ENCODE measurements around the gene VMAC. TPM values are rescaled to one million over a fixed set of nuclear protein-coding genes. Genes with fewer than 3 reads are reported as not detected.

VMAC gene
- total and polyA plus RNA-seq, 12 donors: 1.3 to 5.8 (median 2.5) TPM

GRCh38 chr19:5900976-5901375 lies 3.7 kb upstream of the VMAC start:
- 86 to 87% methylated on average over 8 of the region's 8 CpGs for WGBS, 2 donors
- H3K4me1 ChIP-seq: peaks cover 12 to 51% (median 33%) of the 10 kb centered on the region in 9 donors
- ATAC-seq: no peak
- TF ChIP-seq CTCF (IDR thresholded peaks at IDR 0.05): no peak
- no peaks in the 10 kb centered on the region for H3K9me3 ChIP-seq
- H3K4me3 ChIP-seq: no peak overlapping the region
- intact Hi-C loops (cut with DNase I): loop anchor here in 3 of 10 donors (5.0 kb wide), 1 partner anchor 76 kb away; the partner anchor contains the start of gene RANBP3 (in 3 of the 3)
- peaks cover 0 to 40% (median 9%) of the 10 kb centered on the region in 9 donors for H3K36me3 ChIP-seq
- H3K27ac ChIP-seq: no peak overlapping the region
- no peak for DNase-seq
- H3K27me3 ChIP-seq: no peaks in the 10 kb centered on the region

- peak overlapping the region; percentile 71 to 95 (median 88) for H3K27ac ChIP-seq
- H3K4me3 ChIP-seq: peak overlapping the region; percentile 57 to 97 (median 87)
- H3K36me3 ChIP-seq: peaks cover 0 to 33% (median 0%) of the 10 kb centered on the region in 9 donors
- 1% methylated on average over 27 of the region's 27 CpGs for WGBS, 2 donors
- no peak for DNase-seq
- intact Hi-C loops (cut with DNase I): loop anchor here in 3 of 10 donors (5.0 kb wide), 1 partner anchor 74 kb away; the partner anchor contains the start of gene RANBP3 (in 3 of the 3)
- H3K4me1 ChIP-seq: peaks cover 12 to 45% (median 36%) of the 10 kb centered on the region in 9 donors
- H3K9me3 ChIP-seq: no peaks in the 10 kb centered on the region
- H3K27me3 ChIP-seq: no peaks in the 10 kb centered on the region
- ATAC-seq: no peak
- no peak for TF ChIP-seq CTCF (IDR thresholded peaks at IDR 0.05)
Measured at GRCh38 chr19:5903056-5903623, 1.5 kb upstream of the VMAC start.

- TF ChIP-seq CTCF (IDR thresholded peaks at IDR 0.05): no peak
- 0% methylated on average over 57 of the region's 57 CpGs for WGBS, 2 donors
Measured at GRCh38 chr19:5903624-5904351, 884 bp upstream of the VMAC start, which contains the start of gene NDUFA11. Gene NDUFA11, minus strand, starts transcription at chr19:5903790. Its CDS starts 82 bp downstream, at chr19:5903708.

GRCh38 chr19:5905114-5905778 lies 574 bp downstream of the VMAC start:
- Histone ChIP-seq H3K27ac (peak overlapping the region in 9 of 10 donors; percentile 68 to 93 (median 85)), H3K9me3 (no peaks in the 10 kb centered on the region), H3K4me1 (peaks cover 12 to 45% (median 36%) of the 10 kb centered on the region in 9 donors), H3K36me3 (peaks cover 0 to 44% (median 0%) of the 10 kb centered on the region in 9 donors), H3K4me3 (peak overlapping the region; percentile 56 to 97 (median 82)), H3K27me3 (no peaks in the 10 kb centered on the region)
- DNase-seq (no peak), ATAC-seq (no peak)
- no peak for TF ChIP-seq CTCF (IDR thresholded peaks at IDR 0.05)
- intact Hi-C loops (cut with DNase I): loop anchor here in 1 of 10 donors (5.0 kb wide), 1 partner anchor 57 kb away; no protein-coding TSS in a partner anchor
- WGBS, 2 donors: 54 to 56% methylated on average over 31 of the region's 31 CpGs

More at GRCh38 chr19:5903624-5904351, 884 bp upstream of the VMAC start, which contains the start of gene NDUFA11:
- peak; percentile 97 to 100 for DNase-seq
- H3K9me3 ChIP-seq: no peaks in the 10 kb centered on the region
- intact Hi-C loops (cut with DNase I): loop anchor here in 3 of 10 donors (5.0 kb wide), 1 partner anchor 74 kb away; the partner anchor contains the start of gene RANBP3 (in 3 of the 3)
- peak; percentile 30 to 91 (median 84) for ATAC-seq
- no peaks in the 10 kb centered on the region for H3K27me3 ChIP-seq
- peak within 1 kb of the TSS; percentile 57 to 97 (median 87) for H3K4me3 ChIP-seq
- peaks cover 12 to 45% (median 36%) of the 10 kb centered on the region in 9 donors for H3K4me1 ChIP-seq
- H3K27ac ChIP-seq: peak within 1 kb of the TSS; percentile 71 to 95 (median 88)
- peaks cover 0 to 36% (median 0%) of the 10 kb centered on the region in 9 donors for H3K36me3 ChIP-seq

Data from heart right ventricle (tissue), 16 donors.